ENCODE measurements around the gene P2RY2.
"Not testable (repeated sequence)": the region's sequence is repeated elsewhere in the genome, so short reads cannot be mapped to it uniquely, and the experiment has no call there.

GRCh38 chr11:73197787-73198186, 20.3 kb upstream of the P2RY2 start:
- TF ChIP-seq EHMT2 (IDR thresholded peaks at IDR 0.05; ENCODE audit: low read depth); RFX5 (IDR thresholded peaks at IDR 0.05); CTCF (IDR thresholded peaks at IDR 0.05); ATOH8 (CRISPR knock-in tag; IDR thresholded peaks at IDR 0.05; ENCODE audit: low read depth); BCL3 (IDR thresholded peaks at IDR 0.05); ZC3H11A (IDR thresholded peaks at IDR 0.05); JUNB (IDR thresholded peaks at IDR 0.05); MAZ (IDR thresholded peaks at IDR 0.05; ENCODE audit: borderline replicate concordance, low read depth, low read length); FOXS1 (CRISPR knock-in tag; IDR thresholded peaks at IDR 0.05); EP300 (IDR thresholded peaks at IDR 0.05); RAD21 (conservative IDR thresholded peaks at IDR 0.05 in 1 of 2, IDR thresholded peaks at IDR 0.05 in 1 of 2); MYC (IDR thresholded peaks at IDR 0.05; ENCODE audit: borderline replicate concordance, low read length): not testable (repeated sequence)

Measured in A549 (cell line).